Lung (tissue), 16 donors: ENCODE data around the gene CD69. TPM values are rescaled to one million over a fixed set of nuclear protein-coding genes. Genes with fewer than 3 reads are reported as not detected.
A peak's percentile ranks its signal among the peaks of the same experiment; 100 is the strongest.

Experiments used
- ATAC-seq: fragments of 200-7000 bp; cut with Tn5 transposase; one replicate; pipeline ENCODE4 v1.9.1; 2020; ENCODE audit warnings: moderate number of reproducible peaks; ENCODE audit not compliant: insufficient read depth, low FRiP score
- DNase-seq, 3 donors: peaks; one replicate each; pipeline ENCODE4 v3.0.0-alpha.2; 2013 to 2017
- H3K27ac ChIP-seq, 2 donors: one replicate each; pipeline ENCODE4 v1.5.1; 2013; ENCODE audit warnings: mild to moderate bottlenecking in 2 of 2, moderate library complexity in 2 of 2, control low read depth in 1 of 2, inconsistent platforms in 1 of 2, low read depth in 1 of 2, low read length in 1 of 2
- H3K27me3 ChIP-seq, 3 donors: one replicate each; pipeline ENCODE4 v1.5.1; 2013; ENCODE audit warnings: low read length in 2 of 3; ENCODE audit not compliant: control insufficient read depth in 3 of 3, insufficient read depth in 3 of 3
- H3K36me3 ChIP-seq, 4 donors: one replicate each; pipeline ENCODE4 v1.5.1; 2013; ENCODE audit warnings: low read length in 4 of 4, mild to moderate bottlenecking in 1 of 4, moderate library complexity in 1 of 4; ENCODE audit not compliant: control insufficient read depth in 4 of 4, insufficient read depth in 4 of 4
- H3K4me1 ChIP-seq, 5 donors: one replicate each; pipeline ENCODE4 v1.5.1; 2013; ENCODE audit warnings: low read length in 5 of 5, mild to moderate bottlenecking in 2 of 5, moderate library complexity in 1 of 5; ENCODE audit not compliant: control insufficient read depth in 5 of 5, insufficient read depth in 5 of 5
- H3K4me3 ChIP-seq: one replicate; pipeline ENCODE4 v1.5.1; 2013; ENCODE audit warnings: mild to moderate bottlenecking, control low read depth, moderate library complexity
- H3K9ac ChIP-seq, 2 donors: one replicate each; pipeline ENCODE4 v1.5.1; 2013; ENCODE audit warnings: low read length in 2 of 2, control low read depth in 1 of 2; ENCODE audit not compliant: insufficient read depth in 1 of 2
- H3K9me3 ChIP-seq, 4 donors: one replicate each; pipeline ENCODE4 v1.5.1; 2013; ENCODE audit warnings: low read length in 3 of 4, mild to moderate bottlenecking in 1 of 4, moderate library complexity in 1 of 4; ENCODE audit not compliant: control insufficient read depth in 4 of 4, insufficient read depth in 3 of 4
- CTCF ChIP-seq: IDR thresholded peaks from 2 replicates; pipeline ENCODE4 v1.5.1; 2012; ENCODE audit warnings: mild to moderate bottlenecking; ENCODE audit errors: control extremely low read depth, extremely low read depth
- WGBS, 2 donors: extraction: QIAGEN DNeasy Blood & Tissue Kit; methylation state at CpG; one replicate each; pipeline ENCODE4 v1.1.7; 2013; 5-methylcytosine and 5-hydroxymethylcytosine counted together
- long read RNA-seq, 5 donors: transcript quantifications; one replicate each; lab custom pipeline, GENCODE V29; 2026
- polyA plus RNA-seq, 2 donors: library from polyadenylated mRNA; stranded (reverse); fragments of 200-250 nt; gene quantifications; one replicate each; pipeline ENCODE4 v1.2.1, GENCODE V29; 2013
- total RNA-seq, 2 donors: library from RNA; depleted of rRNA in 1 of 2; stranded (reverse); fragments of >200 nt in 1 of 2; gene quantifications; one replicate each; pipeline ENCODE4 v1.2.1, GENCODE V29; 2014 to 2021
- donor health status: control.
- donor health status: control.
- donor health status: Bipolar disorder and iron deficiency.
- donor health status: healthy.
- donor health status: DM: yes; HTN: yes; CAD: no.

Gene CD69
- total RNA-seq (10 to 100 TPM in 1 of 2 donors, 1 to 10 TPM in 1; 5.2 to 17.4 TPM), polyA plus RNA-seq (10 to 100 TPM in 1 of 2 donors, 1 to 10 TPM in 1; 3.9 to 14.2 TPM)
- long read RNA-seq, donor 1, result 0 reads
- long read RNA-seq, donor 2, result 0 reads
- long read RNA-seq, donor 3, result 0 reads
- long read RNA-seq, donor 4, result 0 reads
- long read RNA-seq, donor 5, partial matches to known transcripts, result 0 of 1 reads
- long read RNA-seq, donor 5, other reads (novel, unspliced or antisense), result 0 of 1 reads

DNA sequence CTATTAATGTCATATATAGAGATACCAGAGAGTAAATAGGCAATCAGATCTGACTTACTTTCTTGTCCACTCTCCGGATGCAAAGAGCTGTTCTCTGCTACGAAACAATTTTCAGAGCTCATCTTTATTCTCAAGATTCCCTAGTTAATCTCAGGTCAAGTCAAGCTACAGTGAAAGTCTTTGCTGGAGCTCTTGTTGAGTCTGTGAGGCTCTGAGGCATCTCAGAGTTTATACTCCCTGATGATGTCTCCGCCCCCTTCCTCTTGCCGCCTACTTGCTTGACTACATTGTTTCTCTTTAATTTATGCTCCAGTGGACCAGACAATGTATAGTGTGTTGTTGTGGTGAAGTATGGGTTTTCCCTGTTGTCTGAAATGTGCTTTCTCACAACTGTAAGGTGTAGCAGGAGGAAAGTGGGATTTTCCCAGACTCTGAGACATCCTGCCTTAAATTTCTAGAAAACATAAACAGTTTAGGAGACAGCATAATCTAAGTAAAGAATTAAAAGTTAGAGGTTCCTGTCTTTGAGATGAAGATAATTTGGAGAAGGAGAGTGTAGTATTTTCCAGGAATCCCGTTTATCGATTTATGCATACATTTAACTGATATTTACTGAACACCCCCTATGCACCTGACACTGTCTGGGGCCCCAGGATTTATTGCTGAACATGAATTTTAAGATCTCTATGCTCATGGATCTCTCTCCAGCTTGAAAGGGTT is at the start of gene CD69:
Gene CD69 (minus strand): TSS at position 203 of the 720 bp plus-strand sequence. CDS start 81 bp downstream, at position 122.
- DNase-seq (no peak), ATAC-seq (no peak)
- H3K27ac ChIP-seq, result peak within 1 kb of the TSS in 1 of 2 donors; percentile 21

DNA sequence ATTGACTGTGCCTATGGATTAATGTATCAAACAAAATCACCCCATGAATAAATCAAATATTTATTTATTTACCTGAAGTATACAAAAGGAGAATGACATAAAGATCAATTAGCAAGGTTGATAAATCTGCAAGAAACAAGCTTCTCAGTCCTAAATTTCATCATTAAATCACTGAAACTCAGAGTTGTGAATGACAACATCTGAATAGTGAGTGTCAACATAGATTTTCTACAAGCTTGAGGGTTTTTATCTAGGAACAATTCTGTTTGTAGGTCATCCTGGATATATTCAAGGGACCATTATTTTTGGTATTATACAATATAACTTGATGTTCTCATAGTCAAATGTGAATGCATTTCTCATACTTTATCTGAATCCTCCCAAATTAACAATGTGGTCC is 49.2 kb upstream of the CD69 start:
- Histone ChIP-seq H3K27me3 (no peaks in the 10 kb centered on the region), H3K9ac (no peak overlapping the region), H3K4me3 (no peak overlapping the region), H3K4me1 (peaks cover 0 to 8% (median 0%) of the 10 kb centered on the region in 5 donors), H3K36me3 (no peaks in the 10 kb centered on the region), H3K27ac (no peak overlapping the region), H3K9me3 (no peaks in the 10 kb centered on the region)
- no peak for TF ChIP-seq CTCF
- no peak for ATAC-seq
- DNase-seq, result no peak

More for the DNA sequence above, at the start of gene CD69:
- Histone ChIP-seq H3K27me3 (peaks cover 0 to 2% (median 0%) of the 10 kb centered on the region in 3 donors), H3K4me1 (peaks cover 0 to 1% (median 0%) of the 10 kb centered on the region in 5 donors), H3K4me3 (no peak within 1 kb of the TSS), H3K36me3 (no peaks in the 10 kb centered on the region), H3K9me3 (no peaks in the 10 kb centered on the region), H3K9ac (no peak within 1 kb of the TSS)
- no peak for TF ChIP-seq CTCF
- WGBS, 2 donors, result 20 to 38% methylated on average over 6 of the region's 6 CpGs

GRCh38 chr12:9809338-9809737 is 48.6 kb upstream of the CD69 start:
- DNase-seq (peak in 2 of 3 donors; percentile 37 to 49), ATAC-seq (no peak)
- Histone ChIP-seq H3K27me3 (no peaks in the 10 kb centered on the region), H3K36me3 (no peaks in the 10 kb centered on the region), H3K4me3 (no peak overlapping the region), H3K9ac (no peak overlapping the region), H3K27ac (no peak overlapping the region), H3K9me3 (no peaks in the 10 kb centered on the region), H3K4me1 (peaks cover 0 to 8% (median 0%) of the 10 kb centered on the region in 5 donors)
- WGBS, 2 donors, result 74 to 78% methylated on average over 4 of the region's 4 CpGs
- no peak for TF ChIP-seq CTCF
